PC-3 (cell line): Measurements from ENCODE around the gene NINJ2. TPM values are rescaled to one million over a fixed set of nuclear protein-coding genes. Genes with fewer than 3 reads are reported as not detected.

Experiments
- ATAC-seq: fragments of 200-7000 bp; cut with Tn5 transposase; 2 replicates; pipeline ENCODE4 v1.9.1; 2020; ENCODE audit warnings: mild to moderate bottlenecking, moderate library complexity
- BruUV-seq: library from RNA; stranded (reverse); fragments of 400-500 nt; replicated peaks from 2 replicates; lab custom pipeline; 2021; lab: Mats Ljungman, UMichigan
- CTCF ChIA-PET: fragments of 300-600 bp; sonication (Branson Sonifier 250); formaldehyde crosslinking; loops from one replicate; lab custom pipeline; 2022; ENCODE audit warnings: antibody characterized with exemption; lab: Charles Lee
- POLR2A ChIA-PET: fragments of 300-600 bp; sonication (Branson Sonifier 250); formaldehyde crosslinking; loops from one replicate; lab custom pipeline; 2022; ENCODE audit warnings: antibody characterized with exemption; ENCODE audit not compliant: unreplicated experiment; lab: Charles Lee
- DNase-seq: peaks from one replicate; pipeline ENCODE4 v3.0.0-alpha.2; 2015
- H2AFZ ChIP-seq: fragments of 300-600 bp; sonication (generic); 2 replicates; pipeline ENCODE4 v1.6.0; 2016; ENCODE audit warnings: antibody characterized with exemption, low read length
- H3F3A ChIP-seq: fragments of 300-600 bp; sonication (generic); one replicate; pipeline ENCODE4 v1.6.0; 2017; ENCODE audit warnings: antibody characterized with exemption, low read length, control low read depth, mild to moderate bottlenecking; ENCODE audit not compliant: unreplicated experiment
- H3K27ac ChIP-seq: fragments of 300-600 bp; sonication (generic); 2 replicates; pipeline ENCODE4 v1.5.1; 2016; ENCODE audit warnings: mild to moderate bottlenecking, low read length
- H3K27me3 ChIP-seq: fragments of 300-600 bp; sonication (generic); 2 replicates; pipeline ENCODE4 v1.6.1; 2016; ENCODE audit warnings: low read length, mixed read lengths
- H3K36me3 ChIP-seq: fragments of 300-600 bp; sonication (generic); 2 replicates; pipeline ENCODE4 v1.6.1; 2016; ENCODE audit warnings: low read depth, mixed run types, low read length, mixed read lengths
- H3K4me1 ChIP-seq: fragments of 300-600 bp; sonication (generic); 2 replicates; pipeline ENCODE4 v1.5.1; 2016; ENCODE audit warnings: low read length; ENCODE audit not compliant: insufficient read depth
- H3K4me2 ChIP-seq: fragments of 300-600 bp; sonication (generic); 2 replicates; pipeline ENCODE4 v1.6.0; 2016; ENCODE audit warnings: low read length
- H3K4me3 ChIP-seq: fragments of 300-600 bp; sonication (generic); 2 replicates; pipeline ENCODE4 v1.5.1; 2016; ENCODE audit warnings: mild to moderate bottlenecking, low read length, mixed read lengths
- H3K79me2 ChIP-seq: fragments of 300-600 bp; sonication (generic); 2 replicates; pipeline ENCODE4 v1.6.1; 2017; ENCODE audit warnings: low read length, mixed read lengths
- H3K9ac ChIP-seq: fragments of 300-600 bp; sonication (generic); 2 replicates; pipeline ENCODE4 v1.6.0; 2016; ENCODE audit warnings: mild to moderate bottlenecking, low read length
- H3K9me2 ChIP-seq: fragments of 300-600 bp; sonication (generic); replicated peaks from 2 replicates; pipeline ENCODE4 v1.6.1; 2016; ENCODE audit warnings: mixed run types, low read length, mixed read lengths
- H3K9me3 ChIP-seq: fragments of 300-600 bp; sonication (generic); 2 replicates; pipeline ENCODE4 v1.6.1; 2016; ENCODE audit warnings: low read length, mixed read lengths
- H4K20me1 ChIP-seq: fragments of 300-600 bp; sonication (generic); 2 replicates; pipeline ENCODE4 v1.6.1; 2016; ENCODE audit warnings: low read length, mixed read lengths
- CTCF ChIP-seq: fragments of 300-600 bp; sonication (generic); conservative IDR thresholded peaks from 2 replicates; pipeline ENCODE4 v1.5.1; 2017; ENCODE audit warnings: antibody characterized with exemption, low read depth, mild to moderate bottlenecking, low read length
- EZH2 ChIP-seq: fragments of 300-600 bp; sonication (generic); IDR thresholded peaks from one replicate; pipeline ENCODE4 v1.6.1; 2017; ENCODE audit warnings: antibody characterized with exemption, mild to moderate bottlenecking, low read length; ENCODE audit not compliant: unreplicated experiment
- EZH2phosphoT487 ChIP-seq: fragments of 300-600 bp; sonication (generic); IDR thresholded peaks from 2 replicates; pipeline ENCODE4 v1.6.1; 2018; ENCODE audit warnings: mild to moderate bottlenecking, antibody characterized with exemption, low read length, borderline replicate concordance
- intact Hi-C: fragments of 100-400 bp; cut with micrococcal nuclease; formaldehyde crosslinking; loops from 2 replicates; pipeline ENCODE4 v1.9.0; 2023
- total RNA-seq: library from RNA; depleted of rRNA; stranded (reverse); fragments of >200 nt; gene quantifications from 2 replicates; pipeline ENCODE4 v1.2.3, GENCODE V29; 2014

Gene NINJ2
- total RNA-seq, 1 experiment from 2014 or later, result not detected

GRCh38 chr12:647385-648085, 15.7 kb downstream of the NINJ2 start:
- H3K27ac ChIP-seq, result no peak overlapping the region
- no peaks in the 10 kb centered on the region for H3K9me3 ChIP-seq
- H3K4me2 ChIP-seq, result no peak overlapping the region
- DNase-seq (no peak), ATAC-seq (no peak)
- H3K4me1 ChIP-seq, result peaks cover 13% of the 10 kb centered on the region
- H3K27me3 ChIP-seq, result no peaks in the 10 kb centered on the region
- H3K9ac ChIP-seq, result no peak overlapping the region
- H3K36me3 ChIP-seq, result no peaks in the 10 kb centered on the region
- CTCF ChIA-PET, result no interaction called here
- no peak overlapping the region for H2AFZ ChIP-seq
- TF ChIP-seq EZH2 (no peak), CTCF (no peak), EZH2phosphoT487 (no peak)
- POLR2A ChIA-PET, result no interaction called here
- intact Hi-C loops, result no loop called here
- H4K20me1 ChIP-seq, result no peaks in the 10 kb centered on the region
- H3K9me2 ChIP-seq, result no peaks in the 10 kb centered on the region
- H3K79me2 ChIP-seq, result no peaks in the 10 kb centered on the region
- H3K4me3 ChIP-seq, result no peak overlapping the region
- no peaks in the 10 kb centered on the region for H3F3A ChIP-seq
- BruUV-seq, result no TSS peak

- DNase-seq, result no peak
- intact Hi-C loops, result no loop called here
- CTCF ChIA-PET, result no interaction called here
Measured at GRCh38 chr12:646442-647384, 16.5 kb downstream of the NINJ2 start.

More at GRCh38 chr12:646442-647384, 16.5 kb downstream of the NINJ2 start:
- no peak overlapping the region for H3K4me2 ChIP-seq
- no peak for ATAC-seq
- H4K20me1 ChIP-seq, result no peaks in the 10 kb centered on the region
- no peak overlapping the region for H3K27ac ChIP-seq
- H3K9me2 ChIP-seq, result no peaks in the 10 kb centered on the region
- H3K9ac ChIP-seq, result no peak overlapping the region
- H3K79me2 ChIP-seq, result no peaks in the 10 kb centered on the region
- no peaks in the 10 kb centered on the region for H3F3A ChIP-seq
- TF ChIP-seq CTCF, result no peak
- TF ChIP-seq EZH2phosphoT487, result no peak
- no peak for TF ChIP-seq EZH2
- H2AFZ ChIP-seq, result no peak overlapping the region
- H3K27me3 ChIP-seq, result no peaks in the 10 kb centered on the region
- H3K36me3 ChIP-seq, result no peaks in the 10 kb centered on the region
- no peak overlapping the region for H3K4me3 ChIP-seq
- POLR2A ChIA-PET, result no interaction called here
- no TSS peak for BruUV-seq
- H3K4me1 ChIP-seq, result peaks cover 18% of the 10 kb centered on the region
- no peaks in the 10 kb centered on the region for H3K9me3 ChIP-seq
